C4-2B (cell line): ENCODE measurements around the gene ARHGAP8.

Experiments used
- H3K27ac ChIP-seq: fragments of 450-650 bp; 2 replicates; pipeline ENCODE4 v1.5.1; 2017
- ZFX ChIP-seq: fragments of 450-650 bp; IDR thresholded peaks from 2 replicates; pipeline ENCODE4 v1.6.1; 2017
- TF ChIP-seq, protein P1 (sequence below): fragments of 450-650 bp; conservative IDR thresholded peaks from 2 replicates; pipeline ENCODE4 v1.5.1; 2017; ENCODE audit warnings: mild to moderate bottlenecking

ARHGAP8 gene

DNA sequence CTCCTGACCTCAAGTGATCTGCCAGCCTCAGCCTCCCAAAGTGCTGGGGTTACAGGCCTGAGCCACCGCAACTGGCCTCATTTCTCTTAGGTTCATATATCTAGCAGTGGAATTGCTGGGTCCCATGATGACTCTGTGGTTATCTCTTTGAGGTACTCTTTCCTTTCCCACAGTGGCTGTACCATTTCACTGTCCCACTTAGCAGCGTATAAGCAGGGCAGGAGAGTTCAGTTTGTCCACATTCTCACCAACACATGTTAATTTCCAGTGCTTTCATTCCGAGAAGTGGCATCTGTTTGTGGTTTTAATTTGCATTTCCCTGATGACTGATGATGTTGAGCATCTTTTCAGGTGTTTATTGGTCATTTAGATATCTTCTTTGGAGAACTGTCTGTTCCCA lies 34.0 kb upstream of the ARHGAP8 start:
- TF ChIP-seq, protein P1, sequence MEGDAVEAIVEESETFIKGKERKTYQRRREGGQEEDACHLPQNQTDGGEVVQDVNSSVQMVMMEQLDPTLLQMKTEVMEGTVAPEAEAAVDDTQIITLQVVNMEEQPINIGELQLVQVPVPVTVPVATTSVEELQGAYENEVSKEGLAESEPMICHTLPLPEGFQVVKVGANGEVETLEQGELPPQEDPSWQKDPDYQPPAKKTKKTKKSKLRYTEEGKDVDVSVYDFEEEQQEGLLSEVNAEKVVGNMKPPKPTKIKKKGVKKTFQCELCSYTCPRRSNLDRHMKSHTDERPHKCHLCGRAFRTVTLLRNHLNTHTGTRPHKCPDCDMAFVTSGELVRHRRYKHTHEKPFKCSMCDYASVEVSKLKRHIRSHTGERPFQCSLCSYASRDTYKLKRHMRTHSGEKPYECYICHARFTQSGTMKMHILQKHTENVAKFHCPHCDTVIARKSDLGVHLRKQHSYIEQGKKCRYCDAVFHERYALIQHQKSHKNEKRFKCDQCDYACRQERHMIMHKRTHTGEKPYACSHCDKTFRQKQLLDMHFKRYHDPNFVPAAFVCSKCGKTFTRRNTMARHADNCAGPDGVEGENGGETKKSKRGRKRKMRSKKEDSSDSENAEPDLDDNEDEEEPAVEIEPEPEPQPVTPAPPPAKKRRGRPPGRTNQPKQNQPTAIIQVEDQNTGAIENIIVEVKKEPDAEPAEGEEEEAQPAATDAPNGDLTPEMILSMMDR: no peak
- no peak for TF ChIP-seq ZFX

DNA sequence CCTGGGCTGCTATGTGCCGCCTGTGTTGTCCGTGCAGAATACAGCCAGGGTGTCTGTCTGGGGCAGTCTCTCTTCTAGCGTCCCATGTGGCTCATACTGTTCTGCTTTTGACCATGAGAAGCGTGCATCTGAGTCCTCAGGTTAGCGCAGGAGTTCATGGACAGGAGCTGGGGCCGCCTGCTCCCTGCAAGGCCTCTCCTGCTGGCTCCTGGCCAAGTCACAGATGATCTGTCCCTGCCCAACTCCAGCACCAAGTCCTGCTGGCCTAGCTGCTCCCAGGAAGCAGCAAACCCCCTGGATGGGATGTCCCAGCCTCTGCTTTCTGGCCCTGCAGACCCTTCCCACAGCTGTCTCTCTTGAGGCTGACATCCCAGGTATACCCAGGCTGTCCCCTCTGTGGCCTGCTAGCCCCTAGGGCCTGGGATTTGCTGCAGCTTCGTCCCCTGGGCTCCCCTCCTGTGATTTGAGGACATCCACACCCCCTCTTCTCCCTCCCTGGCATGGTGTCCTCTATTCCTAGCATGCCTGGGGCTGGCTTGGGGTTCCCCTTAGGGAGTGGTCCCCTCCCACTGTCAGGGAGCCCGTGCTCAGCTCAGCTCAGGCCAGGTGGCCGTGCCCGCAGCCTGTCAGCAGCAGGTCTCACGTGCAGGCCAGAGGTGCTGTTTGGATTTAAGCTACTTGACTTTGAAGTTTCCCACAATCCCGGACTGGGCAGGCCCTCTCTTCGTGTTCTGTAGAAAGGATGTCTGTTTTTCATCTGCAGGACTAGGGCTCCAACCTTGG lies 32.6 kb upstream of the ARHGAP8 start:
- TF ChIP-seq, protein P1: no peak
- no peak for TF ChIP-seq ZFX
- H3K27ac ChIP-seq: no peak overlapping the region

More for the DNA sequence above, 34.0 kb upstream of the ARHGAP8 start:
- H3K27ac ChIP-seq: no peak overlapping the region

- TF ChIP-seq, protein P1: no peak
- no peak for TF ChIP-seq ZFX
- no peak overlapping the region for H3K27ac ChIP-seq
Measured at GRCh38 chr22:44721213-44721612, 31.2 kb upstream of the ARHGAP8 start.

DNA sequence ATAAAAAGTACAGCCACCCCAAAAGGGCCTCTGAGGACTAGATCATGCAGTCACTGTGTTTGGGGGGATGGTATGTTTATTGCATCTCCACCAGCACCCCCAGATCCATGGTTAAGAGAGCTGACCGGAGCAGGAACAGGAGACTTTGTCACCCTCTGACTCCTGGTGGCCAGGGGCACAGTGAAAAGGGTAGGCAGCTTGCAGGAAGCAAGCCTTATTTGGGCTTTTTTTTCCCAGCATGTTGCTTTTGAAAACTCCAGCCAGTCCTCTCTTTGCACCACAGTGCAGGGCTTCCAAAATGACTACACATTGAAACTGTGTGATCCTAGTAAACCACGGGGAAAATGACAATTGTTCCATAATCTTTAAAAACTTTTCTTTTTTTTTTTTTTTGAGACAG lies 29.8 kb upstream of the ARHGAP8 start:
- H3K27ac ChIP-seq: no peak overlapping the region
- TF ChIP-seq, protein P1: no peak
- TF ChIP-seq ZFX: no peak

DNA sequence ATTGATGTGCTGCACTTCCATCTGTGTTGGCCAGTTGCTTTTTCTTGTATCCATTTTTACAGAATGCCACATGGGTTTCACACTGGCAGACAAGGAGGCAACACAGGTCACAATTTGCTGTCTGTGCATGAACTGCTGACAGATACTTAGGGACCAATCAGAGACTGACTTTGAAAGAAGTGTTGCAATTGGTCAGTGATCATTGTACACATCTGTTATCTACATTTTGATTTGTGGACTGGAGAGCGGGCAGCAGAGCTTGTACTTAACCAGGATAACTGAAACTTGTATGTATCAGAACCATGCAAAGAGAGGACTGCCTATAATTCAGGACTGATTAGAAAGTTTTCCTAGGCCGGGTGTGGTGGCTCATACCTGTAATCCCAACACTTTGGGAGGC lies 28.6 kb upstream of the ARHGAP8 start:
- no peak for TF ChIP-seq ZFX
- TF ChIP-seq, protein P1: no peak
- H3K27ac ChIP-seq: no peak overlapping the region

- TF ChIP-seq, protein P1: no peak
- no peak for TF ChIP-seq ZFX
- H3K27ac ChIP-seq: no peak overlapping the region
Measured at GRCh38 chr22:44724416-44724815, 28.0 kb upstream of the ARHGAP8 start.

DNA sequence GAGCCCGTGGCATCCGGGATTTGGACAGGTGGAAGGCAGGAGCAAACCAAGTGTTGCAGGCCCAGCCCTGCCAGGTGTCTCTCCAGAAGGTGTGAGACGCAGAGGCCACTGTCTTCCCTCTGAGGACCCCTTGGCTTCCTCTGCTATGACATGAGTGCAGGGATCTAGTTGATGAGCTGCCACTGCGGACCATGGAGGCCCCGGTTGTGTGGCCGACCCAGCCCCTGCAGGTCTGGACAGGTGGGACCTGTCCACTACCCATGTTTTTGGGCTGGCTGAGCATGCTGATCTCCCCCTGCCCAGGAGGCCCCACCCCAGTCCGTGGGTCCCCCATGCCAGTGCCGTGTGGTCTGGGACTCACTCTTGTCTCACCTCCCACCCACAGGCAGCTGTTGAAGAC lies 27.5 kb upstream of the ARHGAP8 start:
- TF ChIP-seq, protein P1: no peak
- TF ChIP-seq ZFX: no peak

More for the DNA sequence above, 27.5 kb upstream of the ARHGAP8 start:
- H3K27ac ChIP-seq: no peak overlapping the region
